Gastrocnemius medialis (tissue), 4 donors: ENCODE results near the gene ITFG2. TPM values are rescaled to one million over a fixed set of nuclear protein-coding genes. Genes with fewer than 3 reads are reported as not detected.

ENCODE experiments used
- ATAC-seq, 2 donors: fragments of 150-250 bp; one replicate each; pipeline ENCODE4 v1.9.1; 2016
- DNase-seq, 2 donors: peaks; one replicate each; pipeline ENCODE4 v3.0.0-alpha.2; 2019
- H3K27ac ChIP-seq, 4 donors: fragments of 200-600 bp; sonication (generic); 1 replicate in 1 of 4; 2 replicates in 3 of 4; pipeline ENCODE4 v1.5.1; 2016 to 2018; ENCODE audit warnings: mild to moderate bottlenecking in 2 of 4, moderate library complexity in 1 of 4
- H3K27me3 ChIP-seq, 3 donors: fragments of 200-600 bp; sonication (generic) in 2 of 3; 1 replicate in 1 of 3; 2 replicates in 2 of 3; pipeline versions ENCODE4 v1.5.1 to v1.6.0; 2016 to 2019; ENCODE audit warnings: mild to moderate bottlenecking in 1 of 3, moderate library complexity in 1 of 3
- H3K36me3 ChIP-seq, 2 donors: fragments of 200-600 bp; sonication (generic) in 1 of 2; one replicate each; pipeline ENCODE4 v1.5.1; 2017 to 2018
- H3K4me1 ChIP-seq, 2 donors: fragments of 200-600 bp; sonication (generic) in 1 of 2; one replicate each; pipeline ENCODE4 v1.5.1; 2016 to 2017; ENCODE audit warnings: mild to moderate bottlenecking in 2 of 2
- H3K4me3 ChIP-seq, 4 donors: fragments of 200-600 bp; sonication (generic) in 3 of 4; 1 replicate in 1 of 4; 2 replicates in 3 of 4; pipeline ENCODE4 v1.5.1; 2016 to 2019; ENCODE audit warnings: mild to moderate bottlenecking in 2 of 4
- H3K9me3 ChIP-seq, 3 donors: fragments of 200-600 bp; sonication (generic) in 2 of 3; 1 replicate in 1 of 3; 2 replicates in 2 of 3; pipeline ENCODE4 v1.5.1; 2016 to 2019
- POLR2A ChIP-seq, 2 donors: fragments of 450-650 bp; IDR thresholded peaks; one replicate each; pipeline ENCODE4 v1.6.1; 2017; ENCODE audit warnings: antibody characterized with exemption in 2 of 2, mild to moderate bottlenecking in 2 of 2, moderate library complexity in 2 of 2
- in situ Hi-C, 4 donors: fragments of 200-750 bp; cut with MboI; loops; one replicate each; pipeline versions ENCODE4 v1.15.0 to v1.8.0; 2017; ENCODE audit warnings: low sequenced_read_pairs in 4 of 4
- intact Hi-C: fragments of 100-400 bp; cut with DNase I; formaldehyde crosslinking; loops from one replicate; pipeline ENCODE4 v1.15.1; 2023; ENCODE audit warnings: low total_unique reads
- total RNA-seq, 4 donors: library from RNA; depleted of rRNA; stranded (reverse); fragments of >200 nt; gene quantifications; one replicate each; pipeline versions ENCODE4 v1.1.0 to v1.2.3, GENCODE V29; 2016
- TF ChIP-seq, protein P1 (sequence below), 5 experiments: fragments of 450-650 bp in 3 of 5; fragments of 200-600 bp in 2 of 5; sonication (generic) in 2 of 5; IDR thresholded peaks in 4 of 5; conservative IDR thresholded peaks in 1 of 5; 1 replicate in 4 of 5; 2 replicates in 1 of 5; pipeline ENCODE4 v1.5.1; 2016 to 2019; ENCODE audit warnings: antibody characterized with exemption in 5 of 5, mild to moderate bottlenecking in 3 of 5, moderate library complexity in 3 of 5

The ITFG2 gene
- total RNA-seq, 4 donors from 2014 or later, result 5.1 to 7.2 (median 5.9) TPM

GRCh38 chr12:2824541-2824940 lies 12.1 kb downstream of the ITFG2 start:
- in situ Hi-C loops, result no loop called here
- Histone ChIP-seq H3K27me3 (no peaks in the 10 kb centered on the region), H3K36me3 (peaks cover 0 to 93% of the 10 kb centered on the region in 2 donors), H3K4me1 (no peaks in the 10 kb centered on the region), H3K27ac (no peak overlapping the region), H3K9me3 (no peaks in the 10 kb centered on the region), H3K4me3 (no peak overlapping the region)
- ATAC-seq (no peak), DNase-seq (no peak)
- TF ChIP-seq, protein P1, sequence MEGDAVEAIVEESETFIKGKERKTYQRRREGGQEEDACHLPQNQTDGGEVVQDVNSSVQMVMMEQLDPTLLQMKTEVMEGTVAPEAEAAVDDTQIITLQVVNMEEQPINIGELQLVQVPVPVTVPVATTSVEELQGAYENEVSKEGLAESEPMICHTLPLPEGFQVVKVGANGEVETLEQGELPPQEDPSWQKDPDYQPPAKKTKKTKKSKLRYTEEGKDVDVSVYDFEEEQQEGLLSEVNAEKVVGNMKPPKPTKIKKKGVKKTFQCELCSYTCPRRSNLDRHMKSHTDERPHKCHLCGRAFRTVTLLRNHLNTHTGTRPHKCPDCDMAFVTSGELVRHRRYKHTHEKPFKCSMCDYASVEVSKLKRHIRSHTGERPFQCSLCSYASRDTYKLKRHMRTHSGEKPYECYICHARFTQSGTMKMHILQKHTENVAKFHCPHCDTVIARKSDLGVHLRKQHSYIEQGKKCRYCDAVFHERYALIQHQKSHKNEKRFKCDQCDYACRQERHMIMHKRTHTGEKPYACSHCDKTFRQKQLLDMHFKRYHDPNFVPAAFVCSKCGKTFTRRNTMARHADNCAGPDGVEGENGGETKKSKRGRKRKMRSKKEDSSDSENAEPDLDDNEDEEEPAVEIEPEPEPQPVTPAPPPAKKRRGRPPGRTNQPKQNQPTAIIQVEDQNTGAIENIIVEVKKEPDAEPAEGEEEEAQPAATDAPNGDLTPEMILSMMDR (IDR thresholded peaks at IDR 0.05 in 4 of 5, conservative IDR thresholded peaks at IDR 0.05 in 1 of 5), result no peak
- TF ChIP-seq POLR2A (IDR thresholded peaks at IDR 0.05), result no peak
- intact Hi-C loops, result no loop called here

GRCh38 chr12:2825132-2825531 lies 12.7 kb downstream of the ITFG2 start:
- DNase-seq (no peak), ATAC-seq (no peak)
- Histone ChIP-seq H3K4me1 (no peaks in the 10 kb centered on the region), H3K4me3 (no peak overlapping the region), H3K27me3 (no peaks in the 10 kb centered on the region), H3K36me3 (peaks cover 0 to 88% of the 10 kb centered on the region in 2 donors), H3K27ac (no peak overlapping the region), H3K9me3 (no peaks in the 10 kb centered on the region)
- TF ChIP-seq POLR2A (IDR thresholded peaks at IDR 0.05), result no peak
- TF ChIP-seq, protein P1 (IDR thresholded peaks at IDR 0.05 in 4 of 5, conservative IDR thresholded peaks at IDR 0.05 in 1 of 5), result no peak
- in situ Hi-C loops, result no loop called here
- intact Hi-C loops, result no loop called here

DNA sequence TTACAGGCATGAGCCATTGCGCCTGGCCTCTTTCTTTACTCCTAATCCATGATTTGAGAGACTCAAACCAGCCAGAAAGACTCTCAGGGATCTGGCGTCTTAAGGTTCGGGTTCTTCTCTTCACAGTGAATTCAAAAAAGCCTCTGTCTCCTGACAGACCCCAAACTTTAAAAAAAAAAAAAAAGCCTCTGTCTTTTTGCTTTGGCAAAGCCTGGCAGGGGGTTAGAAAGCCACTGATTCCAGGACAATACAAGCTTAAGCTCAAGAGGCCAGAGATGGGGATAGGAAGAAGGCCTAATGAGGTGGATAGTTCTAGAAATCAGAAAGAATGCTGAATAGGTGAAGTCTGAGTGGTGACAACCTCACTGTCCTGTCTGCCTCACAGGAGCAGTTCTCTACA lies 13.6 kb downstream of the ITFG2 start:
- Histone ChIP-seq H3K4me3 (no peak overlapping the region), H3K36me3 (peaks cover 0 to 79% of the 10 kb centered on the region in 2 donors), H3K27ac (no peak overlapping the region), H3K27me3 (no peaks in the 10 kb centered on the region), H3K4me1 (no peaks in the 10 kb centered on the region), H3K9me3 (no peaks in the 10 kb centered on the region)
- ATAC-seq (no peak), DNase-seq (no peak)
- in situ Hi-C loops, result no loop called here
- intact Hi-C loops, result no loop called here
- TF ChIP-seq POLR2A (IDR thresholded peaks at IDR 0.05), result no peak
- TF ChIP-seq, protein P1 (IDR thresholded peaks at IDR 0.05 in 4 of 5, conservative IDR thresholded peaks at IDR 0.05 in 1 of 5), result no peak

- intact Hi-C loops (no loop called here), in situ Hi-C loops (no loop called here)
- ATAC-seq, result no peak
- Histone ChIP-seq H3K27ac (no peak overlapping the region), H3K9me3 (no peaks in the 10 kb centered on the region), H3K27me3 (no peaks in the 10 kb centered on the region), H3K4me1 (no peaks in the 10 kb centered on the region), H3K4me3 (no peak overlapping the region), H3K36me3 (peaks cover 0 to 70% of the 10 kb centered on the region in 2 donors)
- DNase-seq, result no peak
- TF ChIP-seq POLR2A (IDR thresholded peaks at IDR 0.05), result no peak
- TF ChIP-seq, protein P1 (IDR thresholded peaks at IDR 0.05 in 4 of 5, conservative IDR thresholded peaks at IDR 0.05 in 1 of 5), result no peak
Measured at GRCh38 chr12:2826721-2827515, 14.4 kb downstream of the ITFG2 start.
